ENCODE data around the gene IFNL4. TPM values are rescaled to one million over a fixed set of nuclear protein-coding genes. Genes with fewer than 3 reads are reported as not detected.

The IFNL4 gene
- total and polyA plus RNA-seq, 10 of the 15 experiments (the other 5 are each of a cell fraction or from before 2014, with no cell fraction given): not detected

GRCh38 chr19:39206122-39206521 is 42.5 kb downstream of the IFNL4 start:
- 30% methylated on average over 5 of the region's 6 CpGs for WGBS (ENCODE audit: insufficient coverage, insufficient replicate concordance, low lambda C conversion rate, missing lambda C conversion rate)
- no peaks in the 10 kb centered on the region for H4K20me1 ChIP-seq (ENCODE audit: control insufficient read depth, insufficient read depth)
- H2AFZ ChIP-seq (ENCODE audit: control insufficient read depth, low read depth, low read length): no peak overlapping the region
- no peaks in the 10 kb centered on the region for H3K9me3 ChIP-seq (replicated peaks; ENCODE audit: control insufficient read depth, insufficient read depth, low read length)
- intact Hi-C loops (cut with micrococcal nuclease; ENCODE audit: unreplicated experiment) (no loop called here), in situ Hi-C loops (cut with MboI) (no loop called here)
- RAD21 ChIA-PET (ENCODE audit: unreplicated experiment): no interaction called here
- POLR2A ChIA-PET: no interaction called here
- ATAC-seq: no peak
- H3K9ac ChIP-seq (ENCODE audit: control insufficient read depth, insufficient read depth, low read length): no peak overlapping the region
- CTCF ChIA-PET: no interaction called here
- H3K4me3 ChIP-seq: no peak overlapping the region
- SMC1A ChIA-PET (ENCODE audit: uncharacterized antibody, unreplicated experiment): no interaction called here
- no TSS peak for BruUV-seq (replicated peaks)
- no peak overlapping the region for H3K4me2 ChIP-seq (ENCODE audit: control insufficient read depth, insufficient read depth)
- H3K27me3 ChIP-seq (replicated peaks in 1 of 2; ENCODE audit: control insufficient read depth in 2 of 2, insufficient read depth in 2 of 2, low read length in 1 of 2): peaks cover 0 to 3% of the 10 kb centered on the region in 2 experiments; a peak in 1 of 4 replicates
- H3K36me3 ChIP-seq (ENCODE audit: control insufficient read depth in 2 of 2, insufficient read depth in 2 of 2, low read length in 1 of 2): no peaks in the 10 kb centered on the region
- H3K27ac ChIP-seq (ENCODE audit: control insufficient read depth, insufficient read depth): no peak overlapping the region
- DNase-seq (ENCODE audit: low read depth, low spot score): no peak
- no peaks in the 10 kb centered on the region for H3K4me1 ChIP-seq (ENCODE audit: control insufficient read depth, insufficient read depth, low read length)
- H3K79me2 ChIP-seq (ENCODE audit: control insufficient read depth, insufficient read depth, low read length): no peaks in the 10 kb centered on the region
- no peak for FAIRE-seq
- no peak for TF ChIP-seq RUNX3 (IDR thresholded peaks at IDR 0.05; ENCODE audit: low read length)
- TF ChIP-seq USF1 (IDR thresholded peaks at IDR 0.05; ENCODE audit: borderline replicate concordance, extremely low read length, insufficient read depth, low read depth, low read length): no peak
- no peak for TF ChIP-seq TAF1 (IDR thresholded peaks at IDR 0.05; ENCODE audit: borderline replicate concordance, low read depth, low read length)
- TF ChIP-seq ATF7 (IDR thresholded peaks at IDR 0.05; ENCODE audit: low read depth): no peak
- TF ChIP-seq NR2C2 (IDR thresholded peaks at IDR 0.05; ENCODE audit: borderline replicate concordance, control insufficient read depth, insufficient read length, low read depth): no peak
- no peak for TF ChIP-seq RAD51 (IDR thresholded peaks at IDR 0.05)
- no peak for TF ChIP-seq ZNF384 (IDR thresholded peaks at IDR 0.05; ENCODE audit: borderline replicate concordance, low read depth, low read length)
- TF ChIP-seq ELK1 (IDR thresholded peaks at IDR 0.05; ENCODE audit: low read depth, low read length): no peak
- TF ChIP-seq HSF1 (IDR thresholded peaks at IDR 0.05; ENCODE audit: low read depth, low read length): no peak
- no peak for TF ChIP-seq NFXL1 (IDR thresholded peaks at IDR 0.05; ENCODE audit: borderline replicate concordance)
- no peak for TF ChIP-seq BCL3 (IDR thresholded peaks at IDR 0.05; ENCODE audit: borderline replicate concordance, insufficient read depth, low read depth, low read length, poor library complexity, severe bottlenecking)
- TF ChIP-seq IRF3 (IDR thresholded peaks at IDR 0.05): no peak
- no peak for TF ChIP-seq SMAD5 (IDR thresholded peaks at IDR 0.05; ENCODE audit: low read depth)
- no peak for TF ChIP-seq CHD2 (IDR thresholded peaks at IDR 0.05; ENCODE audit: borderline replicate concordance, low read depth, low read length)
- TF ChIP-seq SKIL (IDR thresholded peaks at IDR 0.05; ENCODE audit: low read depth, poor library complexity, severe bottlenecking): no peak
- TF ChIP-seq TBL1XR1 (IDR thresholded peaks at IDR 0.05; ENCODE audit: low read depth, low read length): no peak
- no peak for TF ChIP-seq BCL11A (IDR thresholded peaks at IDR 0.05; ENCODE audit: low read depth, low read length)
